Trophoblast cell (in vitro differentiated cells and primary cell): Measurements from ENCODE around the gene IL15.

Experiments
- DNase-seq, 2 donors: peaks; one replicate each; pipeline ENCODE4 v3.0.0-alpha.2; 2016
- H2AFZ ChIP-seq: 2 replicates; pipeline ENCODE4 v1.6.1; 2013; ENCODE audit warnings: low read length, moderate library complexity, mild to moderate bottlenecking; ENCODE audit not compliant: insufficient read depth, poor library complexity
- H2AK5ac ChIP-seq: 2 replicates; pipeline ENCODE4 v1.6.1; 2013; ENCODE audit warnings: mild to moderate bottlenecking, low read length
- H2BK120ac ChIP-seq: 2 replicates; pipeline ENCODE4 v1.6.1; 2013; ENCODE audit warnings: low read length, mild to moderate bottlenecking, moderate library complexity; ENCODE audit not compliant: insufficient read depth, poor library complexity
- H2BK12ac ChIP-seq: 2 replicates; pipeline ENCODE4 v1.6.1; 2013; ENCODE audit warnings: mild to moderate bottlenecking, low read length, moderate library complexity
- H2BK5ac ChIP-seq: 2 replicates; pipeline ENCODE4 v1.6.1; 2013; ENCODE audit warnings: low read length, low read depth, moderate library complexity, mild to moderate bottlenecking; ENCODE audit not compliant: poor library complexity
- H3K14ac ChIP-seq: 2 replicates; pipeline ENCODE4 v1.6.1; 2013; ENCODE audit warnings: mild to moderate bottlenecking, low read length
- H3K18ac ChIP-seq: 2 replicates; pipeline ENCODE4 v1.6.1; 2013; ENCODE audit warnings: mild to moderate bottlenecking, low read length
- H3K23ac ChIP-seq: 2 replicates; pipeline ENCODE4 v1.6.1; 2013; ENCODE audit warnings: low read length
- H3K27ac ChIP-seq: 2 replicates; pipeline ENCODE4 v1.5.1; 2013; ENCODE audit warnings: low read depth, mild to moderate bottlenecking, inconsistent platforms, low read length, moderate library complexity
- H3K27me3 ChIP-seq: 2 replicates; pipeline ENCODE4 v1.6.1; 2013; ENCODE audit warnings: inconsistent platforms, mild to moderate bottlenecking, low read length, moderate library complexity; ENCODE audit not compliant: insufficient read depth
- H3K36me3 ChIP-seq, 2 experiments: 1 replicate in 1 of 2; 2 replicates in 1 of 2; pipeline ENCODE4 v1.6.1; 2013; ENCODE audit warnings: low read length in 2 of 2, mild to moderate bottlenecking in 2 of 2, moderate library complexity in 1 of 2; ENCODE audit not compliant: insufficient read depth in 2 of 2, control insufficient read depth in 1 of 2
- H3K4ac ChIP-seq: 2 replicates; pipeline ENCODE4 v1.6.1; 2013; ENCODE audit warnings: low read depth, mild to moderate bottlenecking, low read length, moderate library complexity
- H3K4me1 ChIP-seq, 2 experiments: 1 replicate in 1 of 2; 2 replicates in 1 of 2; pipeline ENCODE4 v1.6.1; 2013; ENCODE audit warnings: low read length in 2 of 2, mild to moderate bottlenecking in 2 of 2, moderate library complexity in 1 of 2; ENCODE audit not compliant: insufficient read depth in 2 of 2, control insufficient read depth in 1 of 2
- H3K4me2 ChIP-seq: 2 replicates; pipeline ENCODE4 v1.6.1; 2013; ENCODE audit warnings: inconsistent platforms, mild to moderate bottlenecking, low read length, moderate library complexity
- H3K4me3 ChIP-seq: 2 replicates; pipeline ENCODE4 v1.5.1; 2013; ENCODE audit warnings: mild to moderate bottlenecking, low read depth, low read length, inconsistent platforms
- H3K79me1 ChIP-seq: one replicate; pipeline ENCODE4 v1.6.1; 2013; ENCODE audit warnings: low read length
- H3K79me2 ChIP-seq: 2 replicates; pipeline ENCODE4 v1.6.1; 2013; ENCODE audit warnings: low read length, mild to moderate bottlenecking; ENCODE audit not compliant: control insufficient read depth, insufficient read depth, poor library complexity
- H3K9ac ChIP-seq: 2 replicates; pipeline ENCODE4 v1.6.1; 2013; ENCODE audit warnings: mild to moderate bottlenecking, low read length
- H3K9me3 ChIP-seq: 2 replicates; pipeline ENCODE4 v1.6.1; 2013; ENCODE audit warnings: low read depth, mild to moderate bottlenecking, control low read depth, inconsistent platforms, low read length; ENCODE audit not compliant: insufficient read depth
- H4K12ac ChIP-seq: 2 replicates; pipeline ENCODE4 v1.6.1; 2013; ENCODE audit warnings: low read depth, mild to moderate bottlenecking, low read length, moderate library complexity
- H4K8ac ChIP-seq: 2 replicates; pipeline ENCODE4 v1.6.1; 2013; ENCODE audit warnings: low read depth, mild to moderate bottlenecking, low read length, moderate library complexity
- H4K91ac ChIP-seq: one replicate; pipeline ENCODE4 v1.6.1; 2013; ENCODE audit warnings: low read depth, mild to moderate bottlenecking, low read length, moderate library complexity
- WGBS: extraction: QIAGEN DNeasy Blood & Tissue Kit; methylation state at CpG from one replicate; pipeline ENCODE4 v1.1.7; 2013; ENCODE audit warnings: missing lambda C conversion rate; ENCODE audit not compliant: insufficient read length, insufficient coverage; ENCODE audit errors: extremely low coverage; 5-methylcytosine and 5-hydroxymethylcytosine counted together

The IL15 gene

GRCh38 chr4:141638230-141638629, 1.8 kb downstream of the IL15 start:
- no peak overlapping the region for H4K8ac ChIP-seq
- H4K91ac ChIP-seq = no peak overlapping the region
- no peak overlapping the region for H3K14ac ChIP-seq
- no peak overlapping the region for H3K18ac ChIP-seq
- no peak overlapping the region for H3K27ac ChIP-seq
- H3K79me1 ChIP-seq = no peaks in the 10 kb centered on the region
- H3K9ac ChIP-seq = no peak overlapping the region
- DNase-seq = no peak
- no peak overlapping the region for H3K23ac ChIP-seq
- no peak overlapping the region for H2BK5ac ChIP-seq
- H3K36me3 ChIP-seq = no peaks in the 10 kb centered on the region
- no CpG with 5 or more reads among the region's 2 CpGs for WGBS
- H3K4me3 ChIP-seq = no peak overlapping the region
- peaks cover 0 to 4% of the 10 kb centered on the region in 2 experiments for H3K4me1 ChIP-seq
- H4K12ac ChIP-seq = no peak overlapping the region
- no peak overlapping the region for H2AK5ac ChIP-seq
- H2BK120ac ChIP-seq = no peak overlapping the region
- no peak overlapping the region for H2AFZ ChIP-seq
- H3K4me2 ChIP-seq = no peak overlapping the region
- no peaks in the 10 kb centered on the region for H3K9me3 ChIP-seq
- H2BK12ac ChIP-seq = no peak overlapping the region
- no peak overlapping the region for H3K4ac ChIP-seq
- H3K79me2 ChIP-seq = no peaks in the 10 kb centered on the region
- peaks cover 8% of the 10 kb centered on the region for H3K27me3 ChIP-seq

GRCh38 chr4:141640696-141641095, 4.3 kb downstream of the IL15 start:
- Histone ChIP-seq H4K12ac (no peak overlapping the region), H3K36me3 (no peaks in the 10 kb centered on the region), H3K23ac (no peak overlapping the region), H3K4me3 (no peak overlapping the region), H4K91ac (no peak overlapping the region), H2BK5ac (no peak overlapping the region), H3K4ac (no peak overlapping the region), H4K8ac (no peak overlapping the region), H3K9me3 (no peaks in the 10 kb centered on the region), H3K4me2 (no peak overlapping the region), H3K18ac (no peak overlapping the region), H3K4me1 (peaks cover 0 to 4% of the 10 kb centered on the region in 2 experiments), H3K79me1 (no peaks in the 10 kb centered on the region), H2AFZ (no peak overlapping the region), H3K27ac (no peak overlapping the region), H2BK120ac (no peak overlapping the region), H3K27me3 (peaks cover 8% of the 10 kb centered on the region), H3K14ac (no peak overlapping the region), H2BK12ac (no peak overlapping the region), H3K79me2 (no peaks in the 10 kb centered on the region), H3K9ac (no peak overlapping the region), H2AK5ac (no peak overlapping the region)
- no peak for DNase-seq
- WGBS = no CpG with 5 or more reads among the region's 3 CpGs

- no peak overlapping the region for H4K12ac ChIP-seq
- H3K4me1 ChIP-seq = no peaks in the 10 kb centered on the region
- H3K9ac ChIP-seq = no peak overlapping the region
- no peaks in the 10 kb centered on the region for H3K79me2 ChIP-seq
- H3K14ac ChIP-seq = no peak overlapping the region
- no peak for DNase-seq
- no peak overlapping the region for H3K18ac ChIP-seq
- no peak overlapping the region for H2AK5ac ChIP-seq
- no peak overlapping the region for H2BK12ac ChIP-seq
- no peak overlapping the region for H2BK120ac ChIP-seq
- no peak overlapping the region for H3K23ac ChIP-seq
- no peak overlapping the region for H2BK5ac ChIP-seq
- WGBS = no CpG with 5 or more reads among the region's 3 CpGs
- no peak overlapping the region for H3K4ac ChIP-seq
- no peak overlapping the region for H3K4me2 ChIP-seq
- no peak overlapping the region for H3K4me3 ChIP-seq
- H3K27me3 ChIP-seq = peaks cover 2% of the 10 kb centered on the region
- no peaks in the 10 kb centered on the region for H3K36me3 ChIP-seq
- no peak overlapping the region for H3K27ac ChIP-seq
- no peaks in the 10 kb centered on the region for H3K9me3 ChIP-seq
- no peak overlapping the region for H4K91ac ChIP-seq
- no peak overlapping the region for H2AFZ ChIP-seq
- no peak overlapping the region for H4K8ac ChIP-seq
- H3K79me1 ChIP-seq = no peaks in the 10 kb centered on the region
These were observed 5.7 kb downstream of the IL15 start for GRCh38 chr4:141642063-141642462.

GRCh38 chr4:141642711-141643110, 6.3 kb downstream of the IL15 start:
- H4K12ac ChIP-seq = no peak overlapping the region
- no peaks in the 10 kb centered on the region for H3K79me1 ChIP-seq
- DNase-seq = no peak
- H3K23ac ChIP-seq = no peak overlapping the region
- no peak overlapping the region for H3K4me3 ChIP-seq
- no peaks in the 10 kb centered on the region for H3K27me3 ChIP-seq
- no peaks in the 10 kb centered on the region for H3K4me1 ChIP-seq
- no peaks in the 10 kb centered on the region for H3K36me3 ChIP-seq
- H3K18ac ChIP-seq = no peak overlapping the region
- no peaks in the 10 kb centered on the region for H3K79me2 ChIP-seq
- H2AK5ac ChIP-seq = no peak overlapping the region
- H2BK12ac ChIP-seq = no peak overlapping the region
- H2AFZ ChIP-seq = no peak overlapping the region
- no peaks in the 10 kb centered on the region for H3K9me3 ChIP-seq
- H3K4me2 ChIP-seq = no peak overlapping the region
- no peak overlapping the region for H2BK120ac ChIP-seq
- no peak overlapping the region for H3K27ac ChIP-seq
- H4K91ac ChIP-seq = no peak overlapping the region
- no peak overlapping the region for H2BK5ac ChIP-seq
- no peak overlapping the region for H3K14ac ChIP-seq
- H4K8ac ChIP-seq = no peak overlapping the region
- no peak overlapping the region for H3K4ac ChIP-seq
- no peak overlapping the region for H3K9ac ChIP-seq
